Spleen (tissue), 7 donors: Measurements from ENCODE around the gene IQGAP2.

Experiments
- CTCF ChIP-seq, 11 experiments: fragments of 200-600 bp in 7 of 11; fragments of 450-650 bp in 4 of 11; sonication (generic) in 4 of 11; IDR thresholded peaks in 8 of 11; conservative IDR thresholded peaks in 3 of 11; 1 replicate in 7 of 11; 2 replicates in 4 of 11; pipeline versions ENCODE4 v1.4.0 to v1.8.0; 2016 to 2021; ENCODE audit warnings: antibody characterized with exemption in 11 of 11, inconsistent platforms in 4 of 11, mild to moderate bottlenecking in 1 of 11
- POLR2A ChIP-seq, 3 donors: fragments of 450-650 bp; IDR thresholded peaks; one replicate each; pipeline ENCODE4 v1.5.1; 2017; ENCODE audit warnings: antibody characterized with exemption in 3 of 3, mild to moderate bottlenecking in 1 of 3
- donor health status: DM: no; HTN: no; CAD: no; lungs with moderate emphysema.
- donor health status: DM: no; HTN: no; CAD: no.
- donor health status: DM: no; HTN: no; CAD: no.

- TF ChIP-seq POLR2A (IDR thresholded peaks at IDR 0.05) (no peak), CTCF (IDR thresholded peaks at IDR 0.05 in 8 of 11, conservative IDR thresholded peaks at IDR 0.05 in 3 of 11) (no peak)
Measured at GRCh38 chr5:76402251-76402885, 717 bp upstream of the IQGAP2 start.
